Endothelial cell of umbilical vein (primary cell): ENCODE results near the gene C7. TPM values are rescaled to one million over a fixed set of nuclear protein-coding genes. Genes with fewer than 3 reads are reported as not detected.
"Not testable (repeated sequence)": the region's sequence is repeated elsewhere in the genome, so short reads cannot be mapped to it uniquely, and the experiment has no call there.

Experiments
- BruUV-seq: library from RNA; stranded (reverse); fragments of 400-500 nt; replicated peaks from 2 replicates; lab custom pipeline; 2021; lab: Mats Ljungman, UMichigan
- CTCF ChIA-PET: fragments of 300-600, 350-600 bp; sonication (Branson Sonifier 250); formaldehyde crosslinking; loops from one replicate; lab custom pipeline; 2021; ENCODE audit warnings: antibody characterized with exemption, inconsistent platforms; lab: Charles Lee
- POLR2A ChIA-PET: fragments of 300-600, 350-600 bp; sonication (Branson Sonifier 250); formaldehyde crosslinking; loops from one replicate; lab custom pipeline; 2021; ENCODE audit warnings: antibody characterized with exemption, inconsistent platforms; lab: Charles Lee
- DNase-seq: peaks from one replicate; pipeline ENCODE4 v3.0.0-alpha.2; 2011; ENCODE audit warnings: low read depth, low spot score
- FAIRE-seq: peaks from 2 replicates; lab custom pipeline; 2011; peaks lifted over from hg19 to GRCh38; lab: Jason Lieb, UNC
- H2AFZ ChIP-seq: 2 replicates; pipeline ENCODE4 v1.6.0; 2012; ENCODE audit warnings: low read depth, low read length, control low read depth, inconsistent platforms
- H3K27ac ChIP-seq: 2 replicates; pipeline ENCODE4 v1.5.1; 2011; ENCODE audit warnings: low read depth, mild to moderate bottlenecking, control low read depth, low read length, moderate library complexity; ENCODE audit not compliant: insufficient read depth
- H3K27me3 ChIP-seq, 2 experiments: 2 replicates each; pipeline versions ENCODE4 v1.6.0 to v1.6.1; 2011; ENCODE audit warnings: low read length in 2 of 2, mixed read lengths in 1 of 2; ENCODE audit not compliant: control insufficient read depth in 2 of 2, insufficient read depth in 2 of 2
- H3K36me3 ChIP-seq, 2 experiments: 2 replicates in 1 of 2; 3 replicates in 1 of 2; pipeline ENCODE4 v1.5.1; 2011; ENCODE audit warnings: low read length in 2 of 2, mild to moderate bottlenecking in 1 of 2, moderate library complexity in 1 of 2; ENCODE audit not compliant: control insufficient read depth in 2 of 2, insufficient read depth in 2 of 2; ENCODE audit errors: extremely low read depth in 1 of 2
- H3K4me1 ChIP-seq: 3 replicates; pipeline ENCODE4 v1.5.1; 2011; ENCODE audit warnings: mild to moderate bottlenecking, low read length; ENCODE audit not compliant: control insufficient read depth, insufficient read depth; ENCODE audit errors: extremely low read depth
- H3K4me2 ChIP-seq: 2 replicates; pipeline ENCODE4 v1.6.1; 2011; ENCODE audit warnings: low read length, control low read depth, mixed read lengths; ENCODE audit not compliant: insufficient read depth
- H3K4me3 ChIP-seq, 3 experiments: fragments of 200-600 bp in 1 of 3; sonication (generic), shearing (Covaris generic) in 1 of 3; replicated peaks in 1 of 3; 2 replicates each; pipeline ENCODE4 v1.5.1; 2011 to 2016; ENCODE audit warnings: control low read depth in 3 of 3, low read length in 3 of 3, mild to moderate bottlenecking in 2 of 3, inconsistent platforms in 1 of 3, low read depth in 1 of 3, moderate library complexity in 1 of 3; ENCODE audit not compliant: insufficient read depth in 1 of 3
- H3K79me2 ChIP-seq: 2 replicates; pipeline ENCODE4 v1.6.0; 2012; ENCODE audit warnings: low read length, inconsistent platforms; ENCODE audit not compliant: control insufficient read depth, insufficient read depth
- H3K9ac ChIP-seq: replicated peaks from 2 replicates; pipeline ENCODE3; 2011; ENCODE audit warnings: low read length, control low read depth; ENCODE audit not compliant: insufficient read depth; ENCODE audit errors: extremely low read depth
- H3K9me1 ChIP-seq: replicated peaks from 3 replicates; pipeline ENCODE4 v1.6.0; 2011; ENCODE audit warnings: mild to moderate bottlenecking, low read length; ENCODE audit not compliant: control insufficient read depth, insufficient read depth; ENCODE audit errors: extremely low read depth
- H3K9me3 ChIP-seq: replicated peaks from 2 replicates; pipeline ENCODE4 v1.5.1; 2012; ENCODE audit warnings: low read length, inconsistent platforms; ENCODE audit not compliant: control insufficient read depth, insufficient read depth
- H4K20me1 ChIP-seq: replicated peaks from 2 replicates; pipeline ENCODE3; 2011; ENCODE audit warnings: mild to moderate bottlenecking, low read length; ENCODE audit not compliant: control insufficient read depth, insufficient read depth; ENCODE audit errors: extremely low read depth
- CTCF ChIP-seq, 2 donors: IDR thresholded peaks; 1 replicate in 1 of 2; 2 replicates in 1 of 2; pipeline ENCODE4 v1.5.1; 2011; ENCODE audit warnings: low read length in 2 of 2, mild to moderate bottlenecking in 2 of 2, moderate library complexity in 2 of 2, control low read depth in 1 of 2, inconsistent platforms in 1 of 2, low read depth in 1 of 2; ENCODE audit not compliant: insufficient read depth in 1 of 2; ENCODE audit errors: extremely low read depth in 1 of 2
- EZH2 ChIP-seq: IDR thresholded peaks from 2 replicates; pipeline ENCODE4 v1.6.1; 2012; ENCODE audit warnings: borderline replicate concordance, low read depth, mild to moderate bottlenecking, moderate library complexity, low read length, inconsistent platforms; ENCODE audit not compliant: severe bottlenecking
- GATA2 ChIP-seq: IDR thresholded peaks from 2 replicates; pipeline ENCODE4 v1.7.0; 2011; ENCODE audit warnings: low read depth, mild to moderate bottlenecking, moderate library complexity, mixed read lengths, low read length; ENCODE audit not compliant: insufficient read length, insufficient read depth
- JUN ChIP-seq: IDR thresholded peaks from 2 replicates; pipeline ENCODE4 v1.6.1; 2011; ENCODE audit warnings: borderline replicate concordance, low read depth; ENCODE audit not compliant: insufficient read length, insufficient read depth
- MAX ChIP-seq: IDR thresholded peaks from 2 replicates; pipeline ENCODE4 v1.6.1; 2011; ENCODE audit not compliant: insufficient read depth, insufficient read length
- MYC ChIP-seq: IDR thresholded peaks from one replicate; pipeline ENCODE4 v1.6.1; 2011; ENCODE audit warnings: mild to moderate bottlenecking, low read depth, low read length
- POLR2A ChIP-seq: IDR thresholded peaks from 2 replicates; pipeline ENCODE4 v1.6.1; 2012; ENCODE audit warnings: low read depth, mild to moderate bottlenecking, control low read depth, low read length
- dilution Hi-C: fragments of 300-500 bp; cut with MboI; formaldehyde crosslinking; loops from one replicate; pipeline ENCODE4 v1.15.0; 2019; ENCODE audit warnings: low sequenced_read_pairs; ENCODE audit not compliant: extremely low pct_ligation_motif_present
- intact Hi-C: fragments of 100-400 bp; cut with micrococcal nuclease; formaldehyde crosslinking; loops from one replicate; pipeline ENCODE4 v1.10.0; 2022
- polyA plus RNA-seq, 4 experiments: library from polyadenylated mRNA; depleted of rRNA in 3 of 4; stranded (reverse) in 3 of 4; unstranded in 1 of 4; fragments of >200 nt; gene quantifications; 2 replicates each; pipeline versions ENCODE4 v1.2.1 to v1.2.3, GENCODE V29; 2011 to 2012; ENCODE audit warnings: missing spikeins in 1 of 4
- small RNA-seq: library from RNA; depleted of rRNA; stranded (forward); fragments of <200 nt; gene quantifications from one replicate; pipeline ENCODE3, GENCODE V24; 2012; ENCODE audit warnings: low replicate concordance, low read depth; ENCODE audit not compliant: insufficient read depth, insufficient read length
- total RNA-seq: library from RNA; stranded (reverse); gene quantifications from 2 replicates; pipeline ENCODE4 v1.2.3, GENCODE V29; 2021

Gene C7
- total and polyA plus RNA-seq, 2 donors (not counting 3 experiments of a cell fraction or from before 2014, with no cell fraction given), result 0.08 to 0.29 TPM

GRCh38 chr5:41012318-41012717 is 103.0 kb downstream of the C7 start:
- intact Hi-C loops, result no loop called here
- BruUV-seq, result no TSS peak
- Histone ChIP-seq H4K20me1 (no peaks in the 10 kb centered on the region), H3K79me2 (no peaks in the 10 kb centered on the region), H3K4me3 (no peak overlapping the region), H2AFZ (no peak overlapping the region), H3K27me3 (peaks cover 0 to 1% of the 10 kb centered on the region in 2 experiments), H3K27ac (no peak overlapping the region), H3K36me3 (no peaks in the 10 kb centered on the region), H3K9me3 (no peaks in the 10 kb centered on the region), H3K4me2 (no peak overlapping the region), H3K9me1 (no peaks in the 10 kb centered on the region), H3K9ac (no peak overlapping the region), H3K4me1 (no peaks in the 10 kb centered on the region)
- ChIA-PET POLR2A (no interaction called here), CTCF (no interaction called here)
- TF ChIP-seq EZH2, result no peak
- TF ChIP-seq JUN, result no peak
- TF ChIP-seq MYC, result no peak
- TF ChIP-seq GATA2, result no peak
- no peak for TF ChIP-seq CTCF (IDR thresholded peaks at IDR 0.05; ENCODE audit: extremely low read depth in 1 of 2, insufficient read depth in 1 of 2, low read depth in 1 of 2, low read length in 2 of 2)
- no peak for TF ChIP-seq MAX
- TF ChIP-seq POLR2A, result no peak
- dilution Hi-C loops, result no loop called here
- no peak for FAIRE-seq
- DNase-seq, result no peak

- H3K9ac ChIP-seq, H3K9me3 ChIP-seq, DNase-seq, H3K4me2 ChIP-seq, H3K9me1 ChIP-seq, H3K27ac ChIP-seq, CTCF ChIA-PET, H3K79me2 ChIP-seq, H3K36me3 ChIP-seq, H2AFZ ChIP-seq, POLR2A ChIA-PET, dilution Hi-C loops, FAIRE-seq, intact Hi-C loops, H3K4me3 ChIP-seq, H3K27me3 ChIP-seq, H4K20me1 ChIP-seq, H3K4me1 ChIP-seq, BruUV-seq: not testable (repeated sequence)
Observed at GRCh38 chr5:41022600-41022999, 113.3 kb downstream of the C7 start.

Small RNAs within 50 kb of the gene (small RNA-seq; reads per million reads assigned to genes)
- gene AC114967.1 (not detected), gene RNU7-161P (not detected)

Other genes starting within 250 kb of the C7 start
- 22.5 and 23.6 TPM in 2 replicates for gene PTGER4, start 229.6 kb upstream of the C7 start, total RNA-seq
- 35.9 and 37.4 TPM in 2 replicates for gene PTGER4, start 229.6 kb upstream of the C7 start, polyA plus RNA-seq
- gene TTC33, start 153.5 kb upstream of the C7 start, total RNA-seq, result 11.7 and 14.2 TPM in 2 replicates
- 1.4 and 2.2 TPM in 2 replicates for gene TTC33, start 153.5 kb upstream of the C7 start, polyA plus RNA-seq
- gene PRKAA1, start 111.1 kb upstream of the C7 start, total RNA-seq, result 83.5 and 97.2 TPM in 2 replicates
- gene PRKAA1, start 111.1 kb upstream of the C7 start, polyA plus RNA-seq, result 25.5 and 37.0 TPM in 2 replicates
- gene RPL37, start 74.3 kb upstream of the C7 start, total RNA-seq, result 1,348 and 1,380 TPM in 2 replicates
- 259 and 274 TPM in 2 replicates for gene RPL37, start 74.3 kb upstream of the C7 start, polyA plus RNA-seq
- gene CARD6, start 68.1 kb upstream of the C7 start, total RNA-seq, result 21.1 and 23.8 TPM in 2 replicates
- gene CARD6, start 68.1 kb upstream of the C7 start, polyA plus RNA-seq, result 11.0 and 11.3 TPM in 2 replicates
- gene MROH2B, start 161.8 kb downstream of the C7 start, total RNA-seq, result not detected in 2 replicates
- not detected in 2 replicates for gene MROH2B, start 161.8 kb downstream of the C7 start, polyA plus RNA-seq